Astrocyte of the cerebellum (primary cell): Measurements from ENCODE around the gene NSMF.

Experiments
- DNase-seq: peaks from one replicate; pipeline ENCODE4 v3.0.0-alpha.2; 2011; ENCODE audit warnings: low read depth
- H3K4me3 ChIP-seq: 2 replicates; pipeline ENCODE4 v1.5.1; 2011; ENCODE audit warnings: mild to moderate bottlenecking, low read depth, low read length, moderate library complexity
- in situ Hi-C: cut with HindIII; loops from 2 replicates; pipeline ENCODE4 v1.10.0; 2017; ENCODE audit warnings: low sequenced_read_pairs
- TF ChIP-seq, protein P1 (sequence below): IDR thresholded peaks from 2 replicates; pipeline ENCODE4 v1.5.1; 2012; ENCODE audit warnings: low read length, low read depth, moderate library complexity, mild to moderate bottlenecking; ENCODE audit errors: missing control alignments

NSMF gene

GRCh38 chr9:137406876-137407589 is 52.1 kb downstream of the NSMF start:
- no peak for DNase-seq
- in situ Hi-C loops = no loop called here
- TF ChIP-seq, protein P1, sequence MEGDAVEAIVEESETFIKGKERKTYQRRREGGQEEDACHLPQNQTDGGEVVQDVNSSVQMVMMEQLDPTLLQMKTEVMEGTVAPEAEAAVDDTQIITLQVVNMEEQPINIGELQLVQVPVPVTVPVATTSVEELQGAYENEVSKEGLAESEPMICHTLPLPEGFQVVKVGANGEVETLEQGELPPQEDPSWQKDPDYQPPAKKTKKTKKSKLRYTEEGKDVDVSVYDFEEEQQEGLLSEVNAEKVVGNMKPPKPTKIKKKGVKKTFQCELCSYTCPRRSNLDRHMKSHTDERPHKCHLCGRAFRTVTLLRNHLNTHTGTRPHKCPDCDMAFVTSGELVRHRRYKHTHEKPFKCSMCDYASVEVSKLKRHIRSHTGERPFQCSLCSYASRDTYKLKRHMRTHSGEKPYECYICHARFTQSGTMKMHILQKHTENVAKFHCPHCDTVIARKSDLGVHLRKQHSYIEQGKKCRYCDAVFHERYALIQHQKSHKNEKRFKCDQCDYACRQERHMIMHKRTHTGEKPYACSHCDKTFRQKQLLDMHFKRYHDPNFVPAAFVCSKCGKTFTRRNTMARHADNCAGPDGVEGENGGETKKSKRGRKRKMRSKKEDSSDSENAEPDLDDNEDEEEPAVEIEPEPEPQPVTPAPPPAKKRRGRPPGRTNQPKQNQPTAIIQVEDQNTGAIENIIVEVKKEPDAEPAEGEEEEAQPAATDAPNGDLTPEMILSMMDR = peak; percentile 65

GRCh38 chr9:137406085-137406760 is 52.9 kb downstream of the NSMF start:
- TF ChIP-seq, protein P1 = no peak
- in situ Hi-C loops = no loop called here
- DNase-seq = no peak
- H3K4me3 ChIP-seq = no peak overlapping the region

More at GRCh38 chr9:137406876-137407589, 52.1 kb downstream of the NSMF start:
- peak overlapping the region; percentile 23 for H3K4me3 ChIP-seq

GRCh38 chr9:137405677-137406081 is 53.5 kb downstream of the NSMF start:
- TF ChIP-seq, protein P1 = no peak
- no peak for DNase-seq
- in situ Hi-C loops = no loop called here
- no peak overlapping the region for H3K4me3 ChIP-seq

GRCh38 chr9:137404961-137405567 is 54.1 kb downstream of the NSMF start:
- DNase-seq = no peak
- no peak overlapping the region for H3K4me3 ChIP-seq
- in situ Hi-C loops = no loop called here
- TF ChIP-seq, protein P1 = no peak

DNA sequence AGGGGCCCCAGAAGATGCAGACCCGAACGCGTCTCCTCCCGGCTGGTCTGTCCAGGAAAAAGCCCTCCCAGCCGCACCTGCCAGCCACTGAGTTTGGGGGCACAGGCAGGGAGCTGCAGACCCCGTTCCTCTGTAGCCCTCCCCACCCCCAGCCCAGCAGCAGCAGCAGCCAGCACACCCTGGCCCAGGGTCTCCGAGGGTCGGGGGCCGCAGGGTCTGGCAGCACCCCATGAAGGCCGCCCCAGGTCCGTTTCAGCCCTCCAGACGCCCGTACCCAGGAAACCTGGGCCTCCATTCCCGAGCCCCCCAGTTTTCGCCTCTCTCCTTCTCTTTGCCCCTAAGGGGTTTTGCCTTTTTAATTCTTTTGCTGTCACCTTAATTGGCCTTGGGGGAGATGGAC is 55.9 kb downstream of the NSMF start:
- no peak for DNase-seq
- TF ChIP-seq, protein P1 = no peak
- in situ Hi-C loops = no loop called here

DNA sequence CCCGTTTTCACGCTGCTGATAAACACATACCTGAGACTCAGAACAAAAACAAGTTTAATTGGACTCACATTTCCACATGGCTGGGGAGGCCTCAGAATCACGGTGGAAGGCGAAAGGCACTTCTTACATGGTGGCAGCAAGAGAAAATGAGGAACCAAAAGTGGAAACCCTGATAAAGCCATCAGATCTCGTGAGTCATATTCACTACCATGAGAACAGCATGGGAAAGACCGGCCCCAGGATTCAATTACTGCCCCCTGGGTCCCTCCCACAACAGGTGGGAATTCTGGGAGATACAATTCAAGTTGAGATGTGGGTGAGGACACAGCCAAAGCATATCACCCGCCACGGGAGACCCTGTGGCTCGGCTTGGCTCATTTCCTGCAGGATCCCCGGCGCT is 56.4 kb downstream of the NSMF start:
- in situ Hi-C loops = no loop called here
- TF ChIP-seq, protein P1 = no peak
- no peak for DNase-seq
- H3K4me3 ChIP-seq = no peak overlapping the region

More for the DNA sequence above, 55.9 kb downstream of the NSMF start:
- no peak overlapping the region for H3K4me3 ChIP-seq
